Right lobe of liver (tissue), 6 donors: ENCODE results near the gene GXYLT2. TPM values are rescaled to one million over a fixed set of nuclear protein-coding genes. Genes with fewer than 3 reads are reported as not detected.
A peak's percentile ranks its signal among the peaks of the same experiment; 100 is the strongest.

Source experiments
- ATAC-seq, 4 donors: fragments of 200-7000 bp; cut with Tn5 transposase; one replicate each; pipeline ENCODE4 v1.9.1; 2020; ENCODE audit warnings: mild to moderate bottlenecking in 4 of 4, moderate library complexity in 4 of 4
- DNase-seq, 3 donors: peaks; one replicate each; pipeline ENCODE4 v3.0.0-alpha.2; 2020
- H3K27ac ChIP-seq, 3 donors: fragments of 200-600 bp; one replicate each; pipeline ENCODE4 v1.8.0; 2022
- H3K27me3 ChIP-seq, 2 donors: fragments of 200-600 bp; one replicate each; pipeline ENCODE4 v1.8.0; 2022
- H3K36me3 ChIP-seq, 4 donors: fragments of 200-600 bp; sonication (generic) in 1 of 4; one replicate each; pipeline versions ENCODE4 v1.5.1 to v1.8.0; 2017 to 2022; ENCODE audit warnings: control low read depth in 1 of 4
- H3K4me1 ChIP-seq, 4 donors: fragments of 200-600 bp; sonication (generic) in 1 of 4; one replicate each; pipeline versions ENCODE4 v1.5.1 to v1.8.0; 2017 to 2022; ENCODE audit warnings: control low read depth in 1 of 4
- H3K4me3 ChIP-seq, 3 donors: fragments of 200-600 bp; one replicate each; pipeline ENCODE4 v1.8.0; 2022
- H3K9me3 ChIP-seq, 4 donors: fragments of 200-600 bp; sonication (generic) in 1 of 4; one replicate each; pipeline versions ENCODE4 v1.5.1 to v1.8.0; 2017 to 2022; ENCODE audit warnings: control low read depth in 1 of 4
- CTCF ChIP-seq, 4 donors: fragments of 200-600 bp in 3 of 4; fragments of 450-650 bp in 1 of 4; IDR thresholded peaks; one replicate each; pipeline versions ENCODE4 v1.5.1 to v1.8.0; 2016 to 2022; ENCODE audit warnings: antibody characterized with exemption in 4 of 4, mild to moderate bottlenecking in 2 of 4
- POLR2A ChIP-seq: fragments of 450-650 bp; IDR thresholded peaks from one replicate; pipeline ENCODE4 v1.6.1; 2017; ENCODE audit warnings: antibody characterized with exemption, mild to moderate bottlenecking
- WGBS: methylation state at CpG from one replicate; pipeline ENCODE4 v1.1.6; 2018; ENCODE audit warnings: low coverage, low lambda C conversion rate; ENCODE audit not compliant: insufficient coverage; ENCODE audit errors: missing lambda C conversion rate; 5-methylcytosine and 5-hydroxymethylcytosine counted together
- intact Hi-C, 2 donors: fragments of 100-400 bp; cut with DNase I; formaldehyde crosslinking; loops; one replicate each; pipeline versions ENCODE4 v1.11.2 to v1.14.1; 2022
- long read RNA-seq: library from polyadenylated mRNA; unstranded; transcript quantifications from one replicate; pipeline ENCODE4 v2.0.0, GENCODE V29; 2019
- total RNA-seq, 6 experiments: library from RNA; depleted of rRNA in 2 of 6; stranded (reverse); fragments of >200 nt in 2 of 6; fragmentation: NEBNext Ultra II Directional in 3 of 6; extraction: Animal tissue kit (Norgen Biotek cat#: 25700) in 3 of 6; gene quantifications; one replicate each; pipeline versions ENCODE4 v1.1.0 to v1.2.4, GENCODE V29; 2016 to 2023
- donor health status: DM: no; HTN: yes; CAD: no.
- donor health status: DM: no; HTN: no; CAD: no.
- donor health status: DM: no; HTN: no; CAD: no.
- donor health status: DM: no; HTN: yes; CAD: no.
- donor health status: DM: no; HTN: yes; CAD: no.

GXYLT2 gene
- under 1 TPM in 5 of 6 experiments, not detected in 1; 0.06 to 0.69 (median 0.12) TPM for total RNA-seq
- long read RNA-seq: 0 reads

GRCh38 chr3:72887705-72888545 is at the start of gene GXYLT2:
GXYLT2 (plus strand) TSS chr3:72888046; CDS start chr3:72888234, 188 bp downstream.
- intact Hi-C loops: no loop called here

GRCh38 chr3:72839057-72839456 is 48.8 kb upstream of the GXYLT2 start:
- H3K27ac ChIP-seq: no peak overlapping the region
- TF ChIP-seq CTCF (IDR thresholded peaks at IDR 0.05) (no peak), POLR2A (no peak)
- intact Hi-C loops: no loop called here
- peaks cover 0 to 31% (median 8%) of the 10 kb centered on the region in 4 donors for H3K36me3 ChIP-seq
- peaks cover 0 to 9% (median 2%) of the 10 kb centered on the region in 4 donors for H3K4me1 ChIP-seq
- no peak for ATAC-seq
- H3K27me3 ChIP-seq: no peaks in the 10 kb centered on the region
- DNase-seq: no peak
- H3K9me3 ChIP-seq: no peaks in the 10 kb centered on the region
- 97% methylated on average over 3 of the region's 3 CpGs for WGBS
- no peak overlapping the region for H3K4me3 ChIP-seq

More at GRCh38 chr3:72887705-72888545, at the start of gene GXYLT2:
- peak within 1 kb of the TSS in 2 of 3 donors; percentile 20 to 40 for H3K4me3 ChIP-seq
- no peaks in the 10 kb centered on the region for H3K9me3 ChIP-seq
- peak; percentile 76 to 86 (median 84) for ATAC-seq
- H3K4me1 ChIP-seq: peaks cover 0 to 4% (median 2%) of the 10 kb centered on the region in 4 donors
- no peak within 1 kb of the TSS for H3K27ac ChIP-seq
- peak; percentile 51 to 66 (median 58) for DNase-seq
- H3K36me3 ChIP-seq: no peaks in the 10 kb centered on the region
- peaks cover 0 to 10% of the 10 kb centered on the region in 2 donors for H3K27me3 ChIP-seq
- TF ChIP-seq CTCF (IDR thresholded peaks at IDR 0.05) (no peak), POLR2A (no peak)
- 0% methylated on average over 14 of the region's 96 CpGs for WGBS

GRCh38 chr3:72844436-72844993 is 43.3 kb upstream of the GXYLT2 start:
- Histone ChIP-seq H3K9me3 (no peaks in the 10 kb centered on the region), H3K36me3 (peaks cover 0 to 25% (median 5%) of the 10 kb centered on the region in 4 donors), H3K4me3 (no peak overlapping the region), H3K27me3 (no peaks in the 10 kb centered on the region), H3K4me1 (peaks cover 0 to 18% (median 0%) of the 10 kb centered on the region in 4 donors), H3K27ac (no peak overlapping the region)
- ATAC-seq: no peak
- intact Hi-C loops: no loop called here
- TF ChIP-seq CTCF (IDR thresholded peaks at IDR 0.05) (no peak), POLR2A (no peak)
- DNase-seq: no peak
- WGBS: 85% methylated on average over 1 of the region's 1 CpG

- Histone ChIP-seq H3K27me3 (no peaks in the 10 kb centered on the region), H3K4me1 (peaks cover 0 to 18% (median 0%) of the 10 kb centered on the region in 4 donors), H3K9me3 (no peaks in the 10 kb centered on the region), H3K36me3 (peaks cover 0 to 12% (median 2%) of the 10 kb centered on the region in 4 donors), H3K4me3 (no peak overlapping the region), H3K27ac (no peak overlapping the region)
- WGBS: 87% methylated on average over 8 of the region's 10 CpGs
- intact Hi-C loops: no loop called here
- no peak for ATAC-seq
- no peak for DNase-seq
- TF ChIP-seq POLR2A (no peak), CTCF (IDR thresholded peaks at IDR 0.05) (no peak)
Observed at GRCh38 chr3:72846166-72846565, 41.7 kb upstream of the GXYLT2 start.
